Heart left ventricle (tissue), 16 donors: ENCODE results near the gene POMT1. TPM values are rescaled to one million over a fixed set of nuclear protein-coding genes. Genes with fewer than 3 reads are reported as not detected.

Experiments used
- ATAC-seq, 4 donors: fragments of 200-7000 bp; cut with Tn5 transposase; one replicate each; pipeline ENCODE4 v1.9.1; 2020 to 2022; ENCODE audit warnings: moderate library complexity in 4 of 4, mild to moderate bottlenecking in 3 of 4, moderate number of reproducible peaks in 1 of 4
- DNase-seq, 5 donors: peaks; one replicate each; pipeline ENCODE4 v3.0.0-alpha.2; 2020
- H3K27ac ChIP-seq, 12 donors: fragments of 200-600 bp; sonication (generic) in 4 of 12; one replicate each; pipeline versions ENCODE4 v1.5.0 to v1.8.0; 2016 to 2022; ENCODE audit warnings: mild to moderate bottlenecking in 2 of 12
- H3K27me3 ChIP-seq, 9 donors: fragments of 200-600 bp; sonication (generic) in 2 of 9; one replicate each; pipeline versions ENCODE4 v1.5.1 to v1.8.0; 2016 to 2022; ENCODE audit warnings: mild to moderate bottlenecking in 3 of 9
- H3K36me3 ChIP-seq, 9 donors: fragments of 200-600 bp; sonication (generic) in 2 of 9; one replicate each; pipeline versions ENCODE4 v1.5.0 to v1.8.0; 2018 to 2022; ENCODE audit warnings: mild to moderate bottlenecking in 2 of 9
- H3K4me1 ChIP-seq, 12 donors: fragments of 200-600 bp; sonication (generic) in 4 of 12; one replicate each; pipeline versions ENCODE4 v1.5.0 to v1.8.0; 2016 to 2022; ENCODE audit warnings: mild to moderate bottlenecking in 3 of 12
- H3K4me3 ChIP-seq, 12 donors: fragments of 200-600 bp; sonication (generic) in 4 of 12; one replicate each; pipeline versions ENCODE4 v1.5.0 to v1.8.0; 2017 to 2022; ENCODE audit warnings: mild to moderate bottlenecking in 9 of 12, moderate library complexity in 4 of 12
- H3K9me3 ChIP-seq, 12 donors: fragments of 200-600 bp; sonication (generic) in 4 of 12; one replicate each; pipeline versions ENCODE4 v1.5.0 to v1.8.0; 2016 to 2022; ENCODE audit warnings: mild to moderate bottlenecking in 1 of 12
- POLR2A ChIP-seq, 2 donors: fragments of 450-650 bp; IDR thresholded peaks; one replicate each; pipeline ENCODE4 v1.6.1; 2017; ENCODE audit warnings: antibody characterized with exemption in 2 of 2, mild to moderate bottlenecking in 2 of 2, moderate library complexity in 2 of 2
- WGBS, 4 donors: extraction: QIAGEN DNeasy Blood & Tissue Kit in 2 of 4; methylation state at CpG; one replicate each; pipeline versions ENCODE4 v1.1.5 to v1.1.7; 2013 to 2018; 5-methylcytosine and 5-hydroxymethylcytosine counted together
- intact Hi-C, 10 donors: fragments of 100-400 bp; cut with DNase I; formaldehyde crosslinking; loops; one replicate each; pipeline versions ENCODE4 v1.11.1 to v1.14.2; 2022
- polyA plus RNA-seq, 2 donors: library from polyadenylated mRNA; stranded (reverse); fragments of 200-250 nt; gene quantifications; one replicate each; pipeline ENCODE4 v1.2.3, GENCODE V29; 2013
- total RNA-seq, 9 donors: library from RNA; depleted of rRNA in 2 of 9; stranded (reverse); fragments of >200 nt in 2 of 9; fragmentation: NEBNext Ultra II Directional in 3 of 9; extraction: Animal tissue kit (Norgen Biotek cat#: 25700) in 3 of 9; gene quantifications; one replicate each; pipeline versions ENCODE4 v1.1.0 to v1.2.4, GENCODE V29; 2016 to 2023
- TF ChIP-seq, protein P1 (sequence below), 12 donors: fragments of 200-600 bp; sonication (generic) in 4 of 12; IDR thresholded peaks; one replicate each; pipeline versions ENCODE4 v1.5.0 to v1.8.0; 2018 to 2022; ENCODE audit warnings: antibody characterized with exemption in 12 of 12, mild to moderate bottlenecking in 5 of 12
- donor health status: ischemic (EF 13 %, LVEDD 7.1; RV severe dilation, severe dysfunction).
- donor health status: healthy with polysubstance abuse.
- donor health status: DM: no; HTN: yes; CAD: no.
- donor health status: DM: no; HTN: no; CAD: no.
- donor health status: ischemic (EF 25% LVEDD 6.9; RV normal size, moderate dysfunction).
- donor health status: ischemic (EF 25% LVEDD 5.7; RV mildly dilated, moderate dysfunction).
- donor health status: healthy.
- donor health status: DM: yes; HTN: yes; CAD: no.
- donor health status: ischemic (EF 35%, LVEDD 5.7; RV mildly dilated, moderate dysfunction).
- donor health status: nonischemic (EF 11% LVEDD 7.7; RV severe dilation, severe dysfunction).
- donor health status: DM: yes; HTN: yes; CAD: no.
- donor health status: PGD.
- donor health status: ischemic (EF 29% LVEDD 5.4; RV normal size, mild dysfunction).
- donor health status: nonischemic (EF 23%, LVEDD 6.1; RV moderate dilation, normal function).

Gene POMT1
- total and polyA plus RNA-seq, 11 donors: 15.3 to 28.8 (median 20.3) TPM

DNA sequence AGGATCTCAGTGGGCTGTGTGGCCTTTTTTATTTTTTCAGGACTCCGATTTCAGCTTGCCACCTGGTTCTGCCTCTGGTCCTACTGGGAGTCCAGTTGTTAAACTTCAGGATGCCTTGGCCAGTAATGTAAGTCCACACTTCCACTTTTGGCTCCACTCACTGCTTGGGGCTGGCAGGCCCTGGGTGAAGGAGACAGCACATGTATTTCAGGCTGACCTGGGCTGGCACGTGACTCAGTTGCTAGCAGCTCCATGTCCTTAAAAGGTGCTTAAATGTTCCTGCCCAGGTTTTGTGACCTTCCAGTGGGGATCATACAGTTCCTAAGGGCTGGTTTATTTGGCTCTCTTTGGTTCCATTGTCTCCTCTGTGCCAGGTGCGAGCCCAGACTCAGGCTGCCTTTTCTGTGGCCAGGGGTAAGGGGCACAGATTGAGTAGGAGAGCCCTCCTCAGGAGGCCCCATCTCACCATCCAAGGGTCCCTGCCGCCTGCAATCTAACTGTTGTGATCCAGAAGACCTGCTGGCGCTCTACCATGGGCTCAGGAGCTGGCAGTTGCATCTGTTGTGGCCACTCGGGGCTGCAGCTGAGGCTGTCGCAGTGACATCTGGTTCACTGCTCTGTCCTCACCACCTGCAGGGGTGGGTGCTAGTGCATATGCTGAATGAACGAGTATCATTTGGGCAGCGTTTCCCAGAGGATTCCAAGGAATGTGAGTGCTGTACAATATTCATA is 19.2 kb upstream of the POMT1 start:
- H3K4me3 ChIP-seq: peak overlapping the region in 3 of 12 donors; percentile 5 to 29 (median 6)
- no peaks in the 10 kb centered on the region for H3K27me3 ChIP-seq
- intact Hi-C loops: no loop called here
- H3K27ac ChIP-seq: peak overlapping the region; percentile 47 to 92 (median 80)
- DNase-seq: peak; percentile 68 to 89 (median 72)
- peaks cover 5 to 100% (median 94%) of the 10 kb centered on the region in 9 donors for H3K36me3 ChIP-seq
- peak; percentile 85 to 91 (median 87) for ATAC-seq
- TF ChIP-seq POLR2A (IDR thresholded peaks at IDR 0.05): no peak
- TF ChIP-seq, protein P1, sequence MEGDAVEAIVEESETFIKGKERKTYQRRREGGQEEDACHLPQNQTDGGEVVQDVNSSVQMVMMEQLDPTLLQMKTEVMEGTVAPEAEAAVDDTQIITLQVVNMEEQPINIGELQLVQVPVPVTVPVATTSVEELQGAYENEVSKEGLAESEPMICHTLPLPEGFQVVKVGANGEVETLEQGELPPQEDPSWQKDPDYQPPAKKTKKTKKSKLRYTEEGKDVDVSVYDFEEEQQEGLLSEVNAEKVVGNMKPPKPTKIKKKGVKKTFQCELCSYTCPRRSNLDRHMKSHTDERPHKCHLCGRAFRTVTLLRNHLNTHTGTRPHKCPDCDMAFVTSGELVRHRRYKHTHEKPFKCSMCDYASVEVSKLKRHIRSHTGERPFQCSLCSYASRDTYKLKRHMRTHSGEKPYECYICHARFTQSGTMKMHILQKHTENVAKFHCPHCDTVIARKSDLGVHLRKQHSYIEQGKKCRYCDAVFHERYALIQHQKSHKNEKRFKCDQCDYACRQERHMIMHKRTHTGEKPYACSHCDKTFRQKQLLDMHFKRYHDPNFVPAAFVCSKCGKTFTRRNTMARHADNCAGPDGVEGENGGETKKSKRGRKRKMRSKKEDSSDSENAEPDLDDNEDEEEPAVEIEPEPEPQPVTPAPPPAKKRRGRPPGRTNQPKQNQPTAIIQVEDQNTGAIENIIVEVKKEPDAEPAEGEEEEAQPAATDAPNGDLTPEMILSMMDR (IDR thresholded peaks at IDR 0.05): no peak
- 50 to 59% (median 53%) methylated on average over 9 of the region's 9 CpGs for WGBS, 4 donors
- H3K9me3 ChIP-seq: no peaks in the 10 kb centered on the region
- peaks cover 0 to 60% (median 28%) of the 10 kb centered on the region in 12 donors for H3K4me1 ChIP-seq

DNA sequence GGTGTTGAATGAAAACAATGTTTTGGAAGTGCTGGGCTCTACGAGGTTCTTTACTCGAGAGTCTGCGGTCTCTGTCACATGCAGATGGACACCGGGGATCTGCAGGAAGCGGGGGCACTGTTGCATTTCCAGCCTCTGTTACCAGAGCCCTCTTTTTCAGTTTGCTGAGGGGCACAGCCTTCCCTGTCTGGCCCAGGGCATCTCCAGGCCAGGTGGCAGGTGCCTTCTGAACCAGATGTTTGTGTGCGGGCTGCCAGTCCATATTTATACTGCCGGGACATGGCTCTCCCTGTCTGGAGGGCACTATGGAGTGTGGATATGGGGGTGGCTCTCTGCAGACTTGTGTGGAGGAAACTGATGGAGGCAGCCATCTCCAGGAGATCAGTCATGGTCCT is 18.7 kb upstream of the POMT1 start:
- ATAC-seq (no peak), DNase-seq (peak in 1 of 5 donors; percentile 32)
- H3K9me3 ChIP-seq: no peaks in the 10 kb centered on the region
- peaks cover 0 to 56% (median 28%) of the 10 kb centered on the region in 12 donors for H3K4me1 ChIP-seq
- 57 to 76% (median 67%) methylated on average over 7 of the region's 7 CpGs for WGBS, 4 donors
- TF ChIP-seq, protein P1 (IDR thresholded peaks at IDR 0.05): no peak
- TF ChIP-seq POLR2A (IDR thresholded peaks at IDR 0.05): no peak
- H3K27ac ChIP-seq: peak overlapping the region; percentile 47 to 92 (median 80)
- H3K36me3 ChIP-seq: peaks cover 5 to 100% (median 94%) of the 10 kb centered on the region in 9 donors
- no peaks in the 10 kb centered on the region for H3K27me3 ChIP-seq
- intact Hi-C loops: no loop called here
- H3K4me3 ChIP-seq: peak overlapping the region in 3 of 12 donors; percentile 5 to 29 (median 6)

DNA sequence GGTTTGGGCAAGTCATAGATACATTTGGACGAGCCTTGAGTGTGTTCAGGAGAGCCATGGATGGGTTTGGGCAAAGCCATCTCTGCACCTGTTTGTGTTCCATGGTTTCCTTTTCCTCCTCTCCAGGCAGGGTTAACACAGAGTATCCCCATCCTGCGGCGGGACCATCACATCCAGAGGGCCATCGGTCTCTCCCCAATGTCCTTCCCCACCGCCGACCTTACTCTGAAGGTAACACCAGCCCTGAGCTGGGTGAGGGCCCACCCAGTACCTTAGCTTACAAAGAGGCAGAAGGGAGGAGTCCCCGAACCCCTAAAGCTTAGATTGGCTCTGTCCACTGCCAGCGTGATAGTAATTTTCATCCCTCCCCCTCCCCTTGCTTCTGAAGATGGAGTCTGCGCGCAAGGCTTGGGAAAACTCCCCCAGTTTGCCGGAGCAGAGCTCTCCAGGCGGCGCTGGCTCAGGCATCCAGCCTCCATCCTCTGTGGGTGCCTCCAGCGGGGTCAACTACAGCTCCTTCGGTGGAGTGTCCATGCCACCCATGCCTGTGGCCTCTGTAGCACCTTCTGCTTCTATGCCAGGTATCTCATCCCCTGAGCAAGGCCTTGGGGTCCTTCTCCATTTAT is 18.0 kb upstream of the POMT1 start:
- WGBS, 4 donors: 90 to 95% (median 95%) methylated on average over 15 of the region's 15 CpGs
- peaks cover 0 to 56% (median 28%) of the 10 kb centered on the region in 12 donors for H3K4me1 ChIP-seq
- DNase-seq: no peak
- H3K36me3 ChIP-seq: peaks cover 5 to 100% (median 94%) of the 10 kb centered on the region in 9 donors
- H3K9me3 ChIP-seq: no peaks in the 10 kb centered on the region
- no peaks in the 10 kb centered on the region for H3K27me3 ChIP-seq
- TF ChIP-seq POLR2A (IDR thresholded peaks at IDR 0.05): no peak
- TF ChIP-seq, protein P1 (IDR thresholded peaks at IDR 0.05): no peak
- intact Hi-C loops: no loop called here
- peak overlapping the region in 11 of 12 donors; percentile 6 to 92 (median 80) for H3K27ac ChIP-seq
- peak overlapping the region in 2 of 12 donors; percentile 6 to 29 for H3K4me3 ChIP-seq
- no peak for ATAC-seq

DNA sequence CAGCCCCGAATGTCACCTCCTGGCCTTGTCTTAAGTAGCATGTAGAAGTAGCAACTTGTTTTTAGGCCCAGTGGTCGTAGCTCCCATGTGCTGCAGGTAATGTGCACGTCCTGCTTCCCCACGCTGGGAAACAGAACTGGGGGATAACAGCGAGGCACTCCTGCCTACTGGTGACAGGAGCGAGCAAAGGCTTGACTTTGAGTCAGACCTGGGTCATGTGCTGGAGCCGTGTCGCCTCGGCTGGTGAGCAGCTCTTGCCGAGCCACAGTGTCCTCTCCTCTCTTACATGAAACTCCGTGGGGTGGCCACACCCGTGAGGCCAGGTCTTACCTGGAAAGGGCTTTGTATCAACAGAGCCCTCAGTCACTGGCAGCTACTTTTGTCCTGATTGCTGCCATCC is 17.5 kb upstream of the POMT1 start:
- ATAC-seq (peak in 1 of 4 donors; percentile 18), DNase-seq (peak in 1 of 5 donors; percentile 51)
- H3K4me3 ChIP-seq: no peak overlapping the region
- H3K36me3 ChIP-seq: peaks cover 5 to 100% (median 94%) of the 10 kb centered on the region in 9 donors
- intact Hi-C loops: no loop called here
- H3K4me1 ChIP-seq: peaks cover 0 to 56% (median 28%) of the 10 kb centered on the region in 12 donors
- WGBS, 4 donors: 65 to 85% (median 82%) methylated on average over 10 to 12 of the region's 12 CpGs
- H3K27ac ChIP-seq: peak overlapping the region in 7 of 12 donors; percentile 6 to 92 (median 86)
- no peaks in the 10 kb centered on the region for H3K27me3 ChIP-seq
- TF ChIP-seq, protein P1 (IDR thresholded peaks at IDR 0.05): no peak
- TF ChIP-seq POLR2A (IDR thresholded peaks at IDR 0.05): no peak
- H3K9me3 ChIP-seq: no peaks in the 10 kb centered on the region
